IPS-18c (cell line): ENCODE measurements around the gene CHRNB1.

Source experiments
- H3K4me3 ChIP-seq: 2 replicates; pipeline ENCODE4 v1.7.0; 2013; ENCODE audit warnings: low read depth, mild to moderate bottlenecking, low read length, moderate library complexity; ENCODE audit not compliant: insufficient read depth
- H3K9me3 ChIP-seq: one replicate; pipeline ENCODE4 v1.6.1; 2013; ENCODE audit warnings: mild to moderate bottlenecking, low read length, moderate library complexity; ENCODE audit not compliant: control insufficient read depth, insufficient read depth

The CHRNB1 gene

DNA sequence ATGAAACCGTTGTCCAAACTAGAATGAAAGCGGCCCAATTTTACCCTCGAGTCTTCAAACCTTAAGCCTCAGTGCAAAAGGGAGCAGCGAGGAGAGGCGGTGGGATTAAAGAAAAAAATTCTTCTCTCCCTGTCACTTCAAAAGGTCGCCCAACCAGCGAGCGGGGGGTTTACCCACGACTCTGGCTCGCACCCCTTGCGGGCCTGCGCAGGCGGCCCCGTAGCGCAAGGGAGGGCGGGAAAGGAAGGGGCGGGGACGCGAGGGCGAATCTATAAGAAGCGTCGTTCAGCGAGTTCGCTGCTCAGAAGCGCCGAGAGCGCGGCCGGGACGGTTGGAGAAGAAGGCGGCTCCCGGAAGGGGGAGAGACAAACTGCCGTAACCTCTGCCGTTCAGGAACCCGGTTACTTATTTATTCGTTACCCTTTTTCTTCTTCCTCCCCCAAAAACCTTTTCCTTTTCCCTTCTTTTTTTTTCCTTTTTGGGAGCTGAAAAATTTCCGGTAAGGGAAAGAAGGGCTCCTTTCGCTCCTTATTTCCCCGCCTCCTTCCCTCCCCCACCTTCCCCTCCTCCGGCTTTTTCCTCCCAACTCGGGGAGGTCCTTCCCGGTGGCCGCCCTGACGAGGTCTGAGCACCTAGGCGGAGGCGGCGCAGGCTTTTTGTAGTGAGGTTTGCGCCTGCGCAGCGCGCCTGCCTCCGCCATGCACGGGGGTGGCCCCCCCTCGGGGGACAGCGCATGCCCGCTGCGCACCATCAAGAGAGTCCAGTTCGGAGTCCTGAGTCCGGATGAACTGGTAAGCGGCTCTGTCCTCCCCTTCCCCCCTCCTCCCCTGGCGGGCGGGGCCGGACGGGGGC lies 39.4 kb downstream of the CHRNB1 start, which contains the start of gene POLR2A:
Gene POLR2A, plus strand, starts transcription at position 300 of the 852 bp plus-strand sequence.
- Histone ChIP-seq H3K9me3 (no peaks in the 10 kb centered on the region), H3K4me3 (peak within 1 kb of the TSS; percentile 77)

DNA sequence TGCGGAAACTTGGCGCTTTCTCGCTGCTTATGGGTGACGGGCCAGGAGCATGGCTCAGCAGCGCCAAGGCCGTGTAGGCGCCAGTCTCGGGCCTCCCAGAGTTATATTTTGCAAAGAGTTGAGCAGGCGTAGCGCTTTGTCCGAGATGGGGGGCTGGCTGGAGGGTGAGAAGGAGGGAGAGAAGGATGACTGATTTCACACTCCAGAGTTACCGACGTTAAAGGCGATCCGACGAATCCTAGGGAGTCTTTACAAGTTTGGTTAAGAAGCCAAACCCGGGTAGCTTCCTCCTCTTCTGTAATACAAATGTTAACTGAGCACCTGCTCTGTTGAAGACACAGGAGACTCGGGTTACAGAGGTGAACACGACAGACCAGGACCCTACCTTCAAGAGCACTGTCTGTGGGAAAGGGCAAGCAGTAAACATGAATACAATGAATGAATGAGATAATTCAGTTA lies 40.1 kb downstream of the CHRNB1 start:
- Histone ChIP-seq H3K9me3 (no peaks in the 10 kb centered on the region), H3K4me3 (peak overlapping the region; percentile 73)

DNA sequence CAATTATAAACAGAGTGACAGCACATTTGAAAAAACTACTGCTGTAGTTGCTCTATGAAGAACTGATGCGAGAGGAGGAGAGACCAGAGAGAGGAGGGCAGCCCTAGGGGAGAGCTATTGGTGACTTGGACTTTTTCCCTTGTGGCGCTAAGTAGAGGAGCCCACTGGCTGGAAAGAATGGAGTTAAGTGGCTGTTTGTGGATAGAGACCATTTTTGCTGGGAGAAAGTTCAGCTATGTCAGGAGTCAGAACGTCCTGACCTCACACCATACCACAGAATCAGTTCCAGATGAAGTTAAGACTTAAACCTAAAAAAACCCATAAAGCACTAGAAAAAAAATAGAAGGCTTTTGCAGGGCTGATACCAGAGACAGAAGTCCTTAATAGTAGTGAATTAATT lies 41.3 kb downstream of the CHRNB1 start:
- Histone ChIP-seq H3K9me3 (no peaks in the 10 kb centered on the region), H3K4me3 (peak overlapping the region; percentile 73; the same call in 1 of the 2 replicates)

DNA sequence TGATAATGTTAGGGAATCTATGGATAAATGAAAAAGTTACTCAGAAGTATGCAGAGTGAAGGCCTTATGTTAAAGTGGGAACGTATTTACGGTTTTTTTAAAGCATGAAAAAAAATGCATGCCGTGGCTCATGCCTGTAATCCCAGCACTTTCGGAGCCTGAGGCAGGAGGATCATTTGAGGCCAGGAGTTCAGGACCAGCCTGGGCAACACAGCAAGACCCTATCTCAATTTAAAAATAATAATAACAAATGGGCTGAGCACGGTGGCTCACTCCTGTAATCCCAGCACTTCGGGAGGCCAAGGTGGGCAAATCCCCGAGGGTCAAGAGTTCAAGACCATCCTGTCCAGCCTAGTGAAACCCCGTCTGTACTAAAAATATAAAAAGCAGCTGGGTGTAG lies 45.3 kb downstream of the CHRNB1 start:
- Histone ChIP-seq H3K9me3 (no peaks in the 10 kb centered on the region), H3K4me3 (no peak overlapping the region)

DNA sequence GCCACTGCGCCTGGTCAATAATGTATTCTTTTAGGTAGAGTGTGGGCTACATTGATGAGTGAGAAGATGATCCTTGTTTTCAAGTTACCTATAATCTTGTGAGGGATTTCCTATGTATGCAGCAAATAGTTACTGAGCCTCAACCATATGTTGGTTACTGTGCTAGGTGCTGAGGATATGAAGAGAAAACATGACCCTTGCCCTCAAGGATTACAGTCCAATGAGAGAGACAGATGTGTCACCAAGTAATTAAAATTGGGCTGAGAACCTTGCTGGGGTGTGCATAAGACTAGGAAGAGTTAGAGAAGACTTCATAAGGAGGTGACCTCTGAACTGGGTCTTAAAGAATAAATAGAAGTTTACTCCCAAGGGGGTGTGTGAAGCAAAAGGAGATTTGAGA lies 46.7 kb downstream of the CHRNB1 start:
- Histone ChIP-seq H3K9me3 (no peaks in the 10 kb centered on the region), H3K4me3 (no peak overlapping the region)

DNA sequence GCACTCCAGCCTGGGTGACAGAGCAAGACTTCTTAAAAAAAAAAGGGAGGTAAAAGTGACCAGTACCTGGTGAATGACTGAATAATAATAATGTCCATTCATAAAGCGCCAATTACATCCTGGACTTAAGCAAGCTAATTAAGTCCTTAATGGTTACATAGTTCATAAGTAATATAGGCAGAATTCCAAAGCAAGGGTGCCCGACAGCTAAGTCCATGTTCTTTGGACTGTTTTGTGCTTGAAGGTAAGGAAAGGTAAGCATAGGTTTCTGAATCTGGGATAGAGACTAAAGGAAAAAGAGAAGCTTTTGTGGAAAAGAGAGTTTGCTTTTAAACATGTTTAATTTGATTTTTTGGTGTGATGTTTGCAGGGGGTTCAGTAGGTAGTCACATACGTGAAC lies 49.1 kb downstream of the CHRNB1 start:
- no peaks in the 10 kb centered on the region for H3K9me3 ChIP-seq

DNA sequence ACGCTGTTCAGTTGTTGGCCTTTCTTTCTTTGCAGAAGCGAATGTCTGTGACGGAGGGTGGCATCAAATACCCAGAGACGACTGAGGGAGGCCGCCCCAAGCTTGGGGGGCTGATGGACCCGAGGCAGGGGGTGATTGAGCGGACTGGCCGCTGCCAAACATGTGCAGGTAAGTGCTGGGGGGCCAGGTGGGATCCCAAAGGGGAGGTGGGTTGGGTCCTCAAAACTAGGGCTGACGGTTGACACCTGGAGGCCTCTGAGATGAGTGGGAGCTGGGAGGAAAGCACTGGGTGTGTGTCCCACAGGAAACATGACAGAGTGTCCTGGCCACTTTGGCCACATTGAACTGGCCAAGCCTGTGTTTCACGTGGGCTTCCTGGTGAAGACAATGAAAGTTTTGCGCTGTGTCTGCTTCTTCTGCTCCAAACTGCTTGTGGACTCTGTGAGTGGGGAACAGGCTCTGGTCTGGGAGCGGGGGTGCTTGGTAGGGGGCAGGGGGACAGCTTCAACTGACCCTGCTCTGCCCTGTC lies 51.1 kb downstream of the CHRNB1 start:
- no peaks in the 10 kb centered on the region for H3K9me3 ChIP-seq
- no peak overlapping the region for H3K4me3 ChIP-seq

More for the DNA sequence above, 49.1 kb downstream of the CHRNB1 start:
- H3K4me3 ChIP-seq = no peak overlapping the region

DNA sequence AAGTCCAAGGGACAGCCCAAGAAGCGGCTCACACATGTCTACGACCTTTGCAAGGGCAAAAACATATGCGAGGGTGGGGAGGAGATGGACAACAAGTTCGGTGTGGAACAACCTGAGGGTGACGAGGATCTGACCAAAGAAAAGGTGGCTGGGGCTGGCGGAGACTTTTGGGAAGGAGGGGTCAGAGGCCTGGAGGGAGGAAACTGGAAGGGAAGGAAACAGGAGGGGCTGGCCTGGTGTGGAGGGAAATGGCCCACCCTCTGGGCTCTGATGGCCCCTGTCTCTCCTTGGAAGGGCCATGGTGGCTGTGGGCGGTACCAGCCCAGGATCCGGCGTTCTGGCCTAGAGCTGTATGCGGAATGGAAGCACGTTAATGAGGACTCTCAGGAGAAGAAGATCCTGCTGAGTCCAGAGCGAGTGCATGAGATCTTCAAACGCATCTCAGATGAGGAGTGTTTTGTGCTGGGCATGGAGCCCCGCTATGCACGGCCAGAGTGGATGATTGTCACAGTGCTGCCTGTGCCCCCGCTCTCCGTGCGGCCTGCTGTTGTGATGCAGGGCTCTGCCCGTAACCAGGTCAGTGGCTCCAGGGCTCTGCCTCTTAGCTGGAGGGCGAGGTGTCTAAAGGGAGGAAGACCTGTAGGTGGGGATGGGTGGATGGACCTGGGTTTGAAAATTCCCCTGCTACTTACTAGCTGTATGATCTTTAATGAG lies 51.8 kb downstream of the CHRNB1 start:
- H3K9me3 ChIP-seq = no peaks in the 10 kb centered on the region
- H3K4me3 ChIP-seq = no peak overlapping the region

DNA sequence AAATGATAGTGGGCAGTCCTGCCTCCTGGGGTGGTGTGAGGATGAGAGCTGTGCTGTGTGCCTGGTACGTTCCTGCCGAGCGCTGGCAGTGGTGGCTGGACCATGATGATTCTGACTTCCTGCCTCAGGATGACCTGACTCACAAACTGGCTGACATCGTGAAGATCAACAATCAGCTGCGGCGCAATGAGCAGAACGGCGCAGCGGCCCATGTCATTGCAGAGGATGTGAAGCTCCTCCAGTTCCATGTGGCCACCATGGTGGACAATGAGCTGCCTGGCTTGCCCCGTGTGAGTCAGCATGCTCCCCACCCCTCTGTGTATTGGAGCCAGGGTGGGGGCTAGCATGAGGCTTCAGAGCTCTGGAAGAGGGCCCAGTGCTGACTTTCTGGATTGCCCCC lies 52.4 kb downstream of the CHRNB1 start:
- H3K9me3 ChIP-seq = no peaks in the 10 kb centered on the region
- no peak overlapping the region for H3K4me3 ChIP-seq

DNA sequence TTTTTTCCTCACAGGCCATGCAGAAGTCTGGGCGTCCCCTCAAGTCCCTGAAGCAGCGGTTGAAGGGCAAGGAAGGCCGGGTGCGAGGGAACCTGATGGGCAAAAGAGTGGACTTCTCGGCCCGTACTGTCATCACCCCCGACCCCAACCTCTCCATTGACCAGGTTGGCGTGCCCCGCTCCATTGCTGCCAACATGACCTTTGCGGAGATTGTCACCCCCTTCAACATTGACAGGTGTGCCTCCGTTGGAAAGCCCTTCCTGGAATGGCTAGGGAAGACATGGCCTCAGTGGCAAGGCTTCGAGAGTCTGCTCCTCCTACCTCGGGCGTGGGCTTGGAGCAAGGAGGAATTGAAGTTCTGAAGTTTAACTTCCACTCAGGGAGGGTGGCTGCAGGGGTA lies 52.8 kb downstream of the CHRNB1 start:
- Histone ChIP-seq H3K9me3 (no peaks in the 10 kb centered on the region), H3K4me3 (no peak overlapping the region)

DNA sequence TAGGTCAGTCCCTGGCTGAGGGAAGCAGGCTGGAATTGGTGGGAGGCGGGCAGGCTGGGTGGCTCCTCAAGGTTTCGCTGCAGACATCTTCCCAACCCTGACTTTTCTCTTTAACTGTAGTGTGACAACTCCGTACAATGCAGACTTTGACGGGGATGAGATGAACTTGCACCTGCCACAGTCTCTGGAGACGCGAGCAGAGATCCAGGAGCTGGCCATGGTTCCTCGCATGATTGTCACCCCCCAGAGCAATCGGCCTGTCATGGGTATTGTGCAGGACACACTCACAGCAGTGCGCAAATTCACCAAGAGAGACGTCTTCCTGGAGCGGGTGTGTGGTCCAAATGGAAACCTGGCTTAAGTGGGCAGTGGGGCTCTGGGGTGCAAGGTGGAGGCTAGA lies 54.3 kb downstream of the CHRNB1 start:
- no peak overlapping the region for H3K4me3 ChIP-seq
- H3K9me3 ChIP-seq = no peaks in the 10 kb centered on the region

DNA sequence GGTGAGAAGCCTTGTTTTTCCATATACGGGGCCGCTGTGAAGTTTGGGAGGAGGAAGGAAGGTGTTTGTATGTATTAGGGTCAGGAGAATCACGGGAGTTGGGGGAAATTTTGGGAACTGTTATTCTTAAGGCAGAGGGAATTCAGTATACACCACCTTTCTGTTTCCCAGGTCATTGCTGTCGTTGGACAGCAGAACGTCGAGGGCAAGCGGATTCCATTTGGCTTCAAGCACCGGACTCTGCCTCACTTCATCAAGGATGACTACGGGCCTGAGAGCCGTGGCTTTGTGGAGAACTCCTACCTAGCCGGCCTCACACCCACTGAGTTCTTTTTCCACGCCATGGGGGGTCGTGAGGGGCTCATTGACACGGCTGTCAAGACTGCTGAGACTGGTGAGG lies 56.9 kb downstream of the CHRNB1 start:
- Histone ChIP-seq H3K9me3 (no peaks in the 10 kb centered on the region), H3K4me3 (no peak overlapping the region)

DNA sequence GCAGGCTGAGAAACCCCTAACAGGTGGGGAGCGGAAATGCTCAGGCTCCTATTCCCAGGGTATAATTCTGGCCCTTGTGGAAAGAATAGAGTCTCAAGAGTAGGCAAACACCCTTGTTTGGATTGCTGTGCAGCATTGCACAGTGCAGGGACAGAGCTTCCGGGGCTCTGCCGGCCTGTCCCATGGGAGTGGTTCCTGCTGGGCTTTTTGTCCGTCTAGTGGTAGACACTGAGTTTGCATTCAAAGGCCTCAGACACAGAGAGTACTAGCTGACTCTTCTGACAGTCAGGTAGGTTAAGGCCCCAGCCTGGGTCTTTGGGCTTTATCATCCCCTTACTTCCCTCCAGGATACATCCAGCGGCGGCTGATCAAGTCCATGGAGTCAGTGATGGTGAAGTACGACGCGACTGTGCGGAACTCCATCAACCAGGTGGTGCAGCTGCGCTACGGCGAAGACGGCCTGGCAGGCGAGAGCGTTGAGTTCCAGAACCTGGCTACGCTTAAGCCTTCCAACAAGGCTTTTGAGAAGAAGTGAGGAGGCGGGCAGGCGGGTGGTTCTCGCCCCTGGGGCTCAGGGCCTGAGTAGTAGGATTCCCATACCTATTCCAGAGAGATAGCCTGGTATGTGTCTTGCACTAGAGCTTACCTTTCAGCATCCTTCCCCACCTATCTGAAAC lies 57.4 kb downstream of the CHRNB1 start:
- Histone ChIP-seq H3K4me3 (no peak overlapping the region), H3K9me3 (no peaks in the 10 kb centered on the region)

DNA sequence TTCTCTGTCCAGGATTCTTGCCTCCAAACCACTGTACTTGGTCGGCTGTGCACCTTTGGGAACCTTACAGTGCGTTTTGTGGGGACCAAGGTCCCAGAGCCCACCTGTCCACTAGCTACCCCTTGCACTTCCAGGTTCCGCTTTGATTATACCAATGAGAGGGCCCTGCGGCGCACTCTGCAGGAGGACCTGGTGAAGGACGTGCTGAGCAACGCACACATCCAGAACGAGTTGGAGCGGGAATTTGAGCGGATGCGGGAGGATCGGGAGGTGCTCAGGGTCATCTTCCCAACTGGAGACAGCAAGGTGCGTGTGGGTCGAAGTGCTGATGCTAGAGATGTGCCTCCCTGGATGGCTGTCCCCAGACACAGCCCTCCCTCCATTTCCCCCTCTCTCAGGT lies 58.1 kb downstream of the CHRNB1 start:
- Histone ChIP-seq H3K4me3 (no peak overlapping the region), H3K9me3 (no peaks in the 10 kb centered on the region)

DNA sequence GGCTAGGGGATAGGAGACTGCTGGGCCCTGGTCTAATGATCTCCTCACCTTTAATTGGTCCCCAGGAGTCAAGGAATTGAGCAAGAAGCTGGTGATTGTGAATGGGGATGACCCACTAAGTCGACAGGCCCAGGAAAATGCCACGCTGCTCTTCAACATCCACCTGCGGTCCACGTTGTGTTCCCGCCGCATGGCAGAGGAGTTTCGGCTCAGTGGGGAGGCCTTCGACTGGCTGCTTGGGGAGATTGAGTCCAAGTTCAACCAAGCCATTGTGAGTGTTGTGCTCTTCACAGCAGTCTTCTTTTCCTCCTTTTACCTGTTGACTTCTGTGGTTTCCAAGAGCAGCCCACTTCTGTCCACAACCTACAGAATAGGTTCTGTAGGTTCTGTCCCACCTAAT lies 58.7 kb downstream of the CHRNB1 start:
- Histone ChIP-seq H3K9me3 (no peaks in the 10 kb centered on the region), H3K4me3 (no peak overlapping the region)
